HCT116 (cell line): ENCODE results near the gene CHST11.

Experiments
- CTCF ChIP-seq, 3 experiments: fragments of 200-600 bp in 1 of 3; sonication (generic) in 1 of 3; IDR thresholded peaks in 2 of 3; conservative IDR thresholded peaks in 1 of 3; 2 replicates each; pipeline ENCODE4 v1.5.1; 2012 to 2017; ENCODE audit warnings: low read depth in 2 of 3, low read length in 2 of 3, antibody characterized with exemption in 1 of 3, borderline replicate concordance in 1 of 3, control low read depth in 1 of 3, mild to moderate bottlenecking in 1 of 3, mixed read lengths in 1 of 3, mixed run types in 1 of 3, moderate library complexity in 1 of 3; ENCODE audit not compliant: insufficient read depth in 1 of 3
- ELF1 ChIP-seq: IDR thresholded peaks from 2 replicates; pipeline ENCODE4 v1.6.1; 2012; ENCODE audit warnings: low read depth, borderline replicate concordance
- EZH2 ChIP-seq: fragments of 200-600 bp; sonication (generic); IDR thresholded peaks from 2 replicates; pipeline ENCODE4 v1.6.1; 2017; ENCODE audit warnings: antibody characterized with exemption, mixed run types
- EZH2phosphoT487 ChIP-seq: fragments of 200-600 bp; IDR thresholded peaks from 2 replicates; pipeline ENCODE4 v1.6.1; 2018; ENCODE audit warnings: antibody characterized with exemption, borderline replicate concordance
- JUND ChIP-seq: IDR thresholded peaks from 2 replicates; pipeline ENCODE4 v1.6.1; 2012
- POLR2A ChIP-seq: IDR thresholded peaks from 2 replicates; pipeline ENCODE4 v1.7.0; 2011; ENCODE audit warnings: borderline replicate concordance; ENCODE audit not compliant: insufficient read depth, insufficient read length; ENCODE audit errors: extremely low read depth
- POLR2AphosphoS5 ChIP-seq: IDR thresholded peaks from 2 replicates; pipeline ENCODE4 v1.6.1; 2011; ENCODE audit warnings: mild to moderate bottlenecking, low read depth, low read length, moderate library complexity
- SIN3A ChIP-seq: IDR thresholded peaks from 2 replicates; pipeline ENCODE4 v1.6.1; 2012; ENCODE audit warnings: low read depth
- TCF7L2 ChIP-seq: IDR thresholded peaks from 2 replicates; pipeline ENCODE4 v1.7.0; 2011; ENCODE audit warnings: borderline replicate concordance, inconsistent platforms; ENCODE audit not compliant: insufficient read depth, insufficient read length; ENCODE audit errors: extremely low read depth
- ZFX ChIP-seq: fragments of 450-650 bp; IDR thresholded peaks from 2 replicates; pipeline ENCODE4 v1.6.1; 2017
- ZNF274 ChIP-seq: fragments of 200-500 bp; sonication (Bioruptor generic); IDR thresholded peaks from 2 replicates; pipeline ENCODE4 v1.6.1; 2014; ENCODE audit warnings: mild to moderate bottlenecking, low read depth, low read length, inconsistent platforms
- TF ChIP-seq, protein P1 (sequence below): IDR thresholded peaks from 2 replicates; pipeline ENCODE4 v1.6.1; 2012; ENCODE audit warnings: low read depth
- TF ChIP-seq, protein P2 (sequence below): IDR thresholded peaks from 2 replicates; pipeline ENCODE4 v1.6.1; 2012

DNA sequence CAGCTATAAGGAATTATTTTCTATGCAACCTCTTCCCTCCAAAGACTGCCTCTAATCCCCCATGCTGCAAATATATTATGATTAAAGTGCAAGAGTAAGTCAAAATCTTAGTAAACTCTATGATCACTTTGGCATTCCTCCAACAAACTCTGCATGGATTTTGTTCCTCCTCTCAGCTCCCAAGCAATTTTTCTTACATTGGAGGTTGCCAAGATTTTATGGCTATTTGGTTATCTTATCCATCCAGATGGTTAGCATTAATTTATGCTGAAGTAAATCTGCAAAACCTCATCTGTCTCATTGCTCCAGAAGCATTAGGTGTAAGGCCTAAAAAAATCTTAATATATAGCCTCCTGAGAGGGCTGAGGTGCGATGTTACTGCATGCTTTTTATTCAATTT is 228.1 kb downstream of the CHST11 start:
- TF ChIP-seq JUND = no peak
- TF ChIP-seq POLR2A = no peak
- TF ChIP-seq ELF1 = no peak
- no peak for TF ChIP-seq POLR2AphosphoS5
- no peak for TF ChIP-seq CTCF (IDR thresholded peaks at IDR 0.05 in 2 of 3, conservative IDR thresholded peaks at IDR 0.05 in 1 of 3; ENCODE audit: borderline replicate concordance in 1 of 3, insufficient read depth in 1 of 3, low read depth in 2 of 3, low read length in 2 of 3)
- TF ChIP-seq EZH2 = no peak
- TF ChIP-seq EZH2phosphoT487 = no peak
- TF ChIP-seq ZFX = no peak
- no peak for TF ChIP-seq TCF7L2
- TF ChIP-seq, protein P1, sequence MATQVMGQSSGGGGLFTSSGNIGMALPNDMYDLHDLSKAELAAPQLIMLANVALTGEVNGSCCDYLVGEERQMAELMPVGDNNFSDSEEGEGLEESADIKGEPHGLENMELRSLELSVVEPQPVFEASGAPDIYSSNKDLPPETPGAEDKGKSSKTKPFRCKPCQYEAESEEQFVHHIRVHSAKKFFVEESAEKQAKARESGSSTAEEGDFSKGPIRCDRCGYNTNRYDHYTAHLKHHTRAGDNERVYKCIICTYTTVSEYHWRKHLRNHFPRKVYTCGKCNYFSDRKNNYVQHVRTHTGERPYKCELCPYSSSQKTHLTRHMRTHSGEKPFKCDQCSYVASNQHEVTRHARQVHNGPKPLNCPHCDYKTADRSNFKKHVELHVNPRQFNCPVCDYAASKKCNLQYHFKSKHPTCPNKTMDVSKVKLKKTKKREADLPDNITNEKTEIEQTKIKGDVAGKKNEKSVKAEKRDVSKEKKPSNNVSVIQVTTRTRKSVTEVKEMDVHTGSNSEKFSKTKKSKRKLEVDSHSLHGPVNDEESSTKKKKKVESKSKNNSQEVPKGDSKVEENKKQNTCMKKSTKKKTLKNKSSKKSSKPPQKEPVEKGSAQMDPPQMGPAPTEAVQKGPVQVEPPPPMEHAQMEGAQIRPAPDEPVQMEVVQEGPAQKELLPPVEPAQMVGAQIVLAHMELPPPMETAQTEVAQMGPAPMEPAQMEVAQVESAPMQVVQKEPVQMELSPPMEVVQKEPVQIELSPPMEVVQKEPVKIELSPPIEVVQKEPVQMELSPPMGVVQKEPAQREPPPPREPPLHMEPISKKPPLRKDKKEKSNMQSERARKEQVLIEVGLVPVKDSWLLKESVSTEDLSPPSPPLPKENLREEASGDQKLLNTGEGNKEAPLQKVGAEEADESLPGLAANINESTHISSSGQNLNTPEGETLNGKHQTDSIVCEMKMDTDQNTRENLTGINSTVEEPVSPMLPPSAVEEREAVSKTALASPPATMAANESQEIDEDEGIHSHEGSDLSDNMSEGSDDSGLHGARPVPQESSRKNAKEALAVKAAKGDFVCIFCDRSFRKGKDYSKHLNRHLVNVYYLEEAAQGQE = no peak
- TF ChIP-seq, protein P2, sequence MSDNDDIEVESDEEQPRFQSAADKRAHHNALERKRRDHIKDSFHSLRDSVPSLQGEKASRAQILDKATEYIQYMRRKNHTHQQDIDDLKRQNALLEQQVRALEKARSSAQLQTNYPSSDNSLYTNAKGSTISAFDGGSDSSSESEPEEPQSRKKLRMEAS = no peak
- no peak for TF ChIP-seq ZNF274
- TF ChIP-seq SIN3A = no peak
